GM12892 (cell line): ENCODE results near the gene NMRAL1.

Experiments
- DNase-seq: peaks from one replicate; pipeline ENCODE4 v3.0.0; 2011; ENCODE audit not compliant: insufficient read length
- FAIRE-seq: peaks from 2 replicates; lab custom pipeline; 2011; peaks lifted over from hg19 to GRCh38; lab: Jason Lieb, UNC
- POLR2A ChIP-seq: IDR thresholded peaks from 2 replicates; pipeline ENCODE4 v1.6.1; 2011; ENCODE audit warnings: low read depth, low read length, control low read depth
- POLR2AphosphoS5 ChIP-seq: IDR thresholded peaks from 2 replicates; pipeline ENCODE4 v1.6.1; 2011; ENCODE audit warnings: low read depth, low read length, control low read depth
- TAF1 ChIP-seq: IDR thresholded peaks from 2 replicates; pipeline ENCODE4 v1.6.1; 2011; ENCODE audit warnings: low read depth, mild to moderate bottlenecking, control low read depth, low read length, borderline replicate concordance

The NMRAL1 gene

DNA sequence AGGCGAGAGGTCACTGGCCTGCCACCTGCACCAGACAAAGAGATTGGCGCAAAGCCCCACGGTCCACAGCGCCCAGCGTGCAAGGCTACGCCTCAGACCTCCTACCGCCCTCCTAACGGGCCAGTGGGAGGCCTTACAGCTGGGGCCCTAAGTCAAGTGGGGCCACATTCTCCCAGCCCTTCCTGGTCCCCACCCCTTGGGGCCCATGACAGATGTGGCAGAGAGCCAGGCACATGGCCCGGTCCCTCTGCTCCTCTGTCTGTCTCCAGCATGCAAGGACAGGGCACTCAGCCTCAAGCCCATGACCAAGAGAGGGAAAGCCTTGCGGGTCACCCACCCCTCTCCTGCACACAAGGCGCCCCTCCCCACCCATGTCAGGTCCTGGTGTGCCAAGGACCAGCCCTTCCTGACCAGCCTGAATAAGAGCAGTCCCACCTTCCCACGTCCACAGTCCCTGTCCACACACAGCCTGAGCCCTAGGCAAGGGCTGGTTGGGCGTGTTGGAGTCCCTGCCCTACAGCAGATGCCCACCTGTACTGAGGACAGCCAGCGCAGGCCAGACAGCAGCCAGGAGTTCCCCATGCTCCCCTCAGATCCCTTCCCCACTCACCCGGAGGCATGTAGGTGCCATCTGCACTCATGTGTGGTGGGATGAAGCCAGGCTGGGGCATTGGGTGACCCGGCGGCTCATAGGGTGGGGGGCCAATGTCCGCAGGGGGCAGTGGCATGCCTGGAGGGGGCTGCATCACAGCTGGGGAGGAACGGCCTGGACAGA lies 38.8 kb upstream of the NMRAL1 start:
- TF ChIP-seq POLR2AphosphoS5 (no peak), TAF1 (no peak), POLR2A (no peak)
- FAIRE-seq (peak; percentile 9), DNase-seq (no peak)

DNA sequence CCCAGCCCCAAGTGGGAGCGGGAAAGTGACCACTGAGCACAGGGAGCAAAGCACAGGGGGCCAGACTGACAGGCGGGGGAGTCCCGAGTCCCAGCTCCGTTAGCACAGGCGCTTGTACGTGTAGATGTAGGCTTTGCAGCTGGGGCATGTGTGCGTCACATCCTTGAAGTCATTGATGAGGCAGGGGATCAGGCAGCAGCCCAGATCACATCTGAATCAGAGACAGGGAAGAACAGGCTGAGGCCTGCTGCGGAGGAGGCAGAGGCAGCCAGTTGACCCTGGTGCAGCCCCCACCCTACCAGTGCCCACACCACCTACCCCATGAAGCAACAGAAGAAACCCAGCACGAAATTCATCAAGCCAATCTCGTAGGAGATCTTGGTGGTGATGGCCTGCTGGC lies 38.0 kb upstream of the NMRAL1 start:
- FAIRE-seq (no peak), DNase-seq (no peak)
- TF ChIP-seq TAF1 (no peak), POLR2AphosphoS5 (no peak), POLR2A (no peak)

DNA sequence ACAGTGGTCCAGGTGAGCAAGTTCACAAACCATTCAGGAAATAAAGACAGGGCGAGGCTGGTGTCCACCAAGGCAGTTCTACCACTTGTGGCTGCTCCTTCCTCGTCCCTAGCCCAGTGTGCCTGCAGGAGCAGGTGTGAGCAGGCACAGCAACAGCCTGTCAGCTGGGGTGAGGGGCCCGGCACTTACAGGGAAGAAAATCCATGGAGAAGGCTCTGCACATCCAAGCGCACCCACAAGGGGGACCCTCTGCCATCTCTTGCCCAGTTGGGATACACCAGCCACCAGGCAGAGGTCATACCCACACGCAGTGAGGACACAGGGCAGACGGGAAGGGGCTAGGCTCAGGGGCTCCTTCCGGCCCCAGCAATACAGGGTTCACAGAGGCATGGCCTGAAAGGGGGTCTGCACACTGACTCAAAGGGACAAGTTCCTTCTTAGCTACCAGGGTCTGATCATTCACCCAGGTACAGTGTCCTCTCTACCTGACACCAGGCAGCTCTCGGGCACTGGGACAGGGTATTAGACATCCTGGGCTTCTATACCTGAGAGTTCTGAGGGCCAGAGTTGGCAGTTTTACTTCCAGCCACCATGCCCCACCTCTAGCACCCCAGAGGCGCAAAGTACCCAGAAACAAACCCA lies 37.1 kb upstream of the NMRAL1 start:
- no peak for DNase-seq
- TF ChIP-seq POLR2A (no peak), POLR2AphosphoS5 (peak; percentile 21; the same call in 1 of the 2 replicates), TAF1 (no peak)
- no peak for FAIRE-seq

DNA sequence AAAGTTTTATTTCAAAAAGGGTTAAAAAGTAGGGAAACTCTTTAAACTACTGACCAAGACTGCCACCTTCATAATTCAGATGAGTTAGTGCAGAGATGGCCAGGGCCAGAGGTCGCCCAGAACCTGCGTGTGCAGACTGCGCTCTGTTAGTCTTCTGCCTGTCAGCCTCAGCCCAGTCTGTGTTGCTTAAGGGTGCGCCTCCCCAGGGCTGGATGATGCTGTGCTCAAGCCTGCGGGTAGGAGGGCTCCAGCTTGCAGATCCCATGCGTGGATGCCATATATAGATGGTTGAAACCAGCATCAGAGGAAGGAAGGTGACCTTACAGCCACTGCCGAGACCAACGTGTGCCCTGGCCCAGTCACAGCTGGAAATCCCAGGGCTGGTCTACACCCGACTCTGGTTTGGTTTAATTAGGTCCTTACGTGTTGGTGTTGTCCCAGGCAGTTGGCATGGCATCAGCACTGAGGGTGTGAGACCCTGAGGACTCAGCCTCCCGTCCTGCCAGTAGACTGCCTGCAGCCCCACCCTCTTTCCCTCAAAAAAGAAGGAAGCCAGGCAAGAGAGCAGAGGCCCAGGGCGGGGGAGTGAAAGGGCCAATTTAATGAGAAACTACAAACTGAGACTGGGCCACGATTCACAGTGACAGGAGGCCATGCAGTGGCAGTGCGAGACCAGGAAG lies 36.5 kb upstream of the NMRAL1 start:
- no peak for TF ChIP-seq POLR2AphosphoS5
- no peak for TF ChIP-seq POLR2A
- no peak for TF ChIP-seq TAF1
- no peak for FAIRE-seq
- DNase-seq: no peak

DNA sequence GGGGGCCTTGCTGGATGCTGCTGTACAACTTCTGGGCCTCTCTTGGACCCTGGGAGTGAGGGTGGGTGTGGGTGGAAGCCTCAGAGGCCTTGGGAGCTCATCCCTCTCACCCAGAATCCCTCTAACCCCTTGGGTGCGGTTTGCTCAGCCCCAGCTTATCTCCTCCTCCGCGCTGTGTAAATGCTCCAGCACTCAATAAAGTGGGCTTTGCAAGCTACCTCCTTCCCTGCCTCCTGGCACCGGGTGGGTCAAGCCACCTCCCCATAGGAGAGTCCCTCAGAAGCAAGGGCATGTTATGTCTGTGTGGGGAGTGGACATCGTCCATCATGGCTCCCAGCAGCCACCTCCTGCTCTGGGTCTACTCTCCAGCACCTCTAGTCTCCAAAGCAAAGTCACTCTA lies 35.7 kb upstream of the NMRAL1 start:
- DNase-seq: no peak
- TF ChIP-seq TAF1 (no peak), POLR2AphosphoS5 (no peak), POLR2A (no peak)
- FAIRE-seq: no peak

DNA sequence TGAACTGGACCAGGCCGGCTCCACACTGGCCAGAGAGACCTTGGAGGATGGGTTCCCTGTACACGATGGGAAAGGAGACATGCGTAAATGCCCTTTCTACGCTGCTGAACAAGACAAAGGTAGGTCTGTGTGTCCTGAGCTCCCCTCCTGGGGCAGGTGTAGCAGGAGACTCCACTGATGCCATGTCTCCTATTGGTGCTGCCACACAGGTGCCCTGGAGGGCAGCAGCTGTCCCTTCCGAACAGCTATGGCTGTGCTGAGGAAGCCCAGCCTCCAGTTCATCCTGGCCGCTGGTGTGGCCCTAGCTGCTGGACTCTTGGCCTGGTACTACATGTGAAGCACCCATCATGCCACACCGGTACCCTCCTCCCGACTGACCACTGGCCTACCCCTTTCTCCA lies 35.0 kb upstream of the NMRAL1 start:
- FAIRE-seq (no peak), DNase-seq (no peak)
- TF ChIP-seq POLR2A: no peak
- no peak for TF ChIP-seq POLR2AphosphoS5
- no peak for TF ChIP-seq TAF1

DNA sequence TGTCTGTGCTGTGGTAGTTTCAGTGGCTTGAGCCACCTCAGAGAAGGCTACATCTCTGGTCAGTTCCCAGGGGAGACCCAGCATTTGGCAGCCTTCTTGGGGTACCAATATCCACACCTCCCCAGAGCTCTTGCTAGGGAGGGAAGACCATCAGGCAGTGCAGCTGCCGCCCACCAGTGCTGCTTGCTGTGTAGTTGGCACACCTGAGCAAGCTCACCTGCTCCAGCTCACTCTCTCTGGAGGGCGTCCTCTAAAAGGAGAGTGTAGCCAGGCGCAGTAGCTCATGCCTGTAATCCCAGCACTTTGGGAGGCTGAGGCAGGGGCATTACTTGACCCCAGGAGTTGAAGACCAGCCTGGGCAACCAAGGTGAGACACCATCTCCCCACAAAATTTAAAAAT lies 34.4 kb upstream of the NMRAL1 start:
- no peak for FAIRE-seq
- no peak for TF ChIP-seq POLR2AphosphoS5
- TF ChIP-seq POLR2A: no peak
- TF ChIP-seq TAF1: no peak
- no peak for DNase-seq

DNA sequence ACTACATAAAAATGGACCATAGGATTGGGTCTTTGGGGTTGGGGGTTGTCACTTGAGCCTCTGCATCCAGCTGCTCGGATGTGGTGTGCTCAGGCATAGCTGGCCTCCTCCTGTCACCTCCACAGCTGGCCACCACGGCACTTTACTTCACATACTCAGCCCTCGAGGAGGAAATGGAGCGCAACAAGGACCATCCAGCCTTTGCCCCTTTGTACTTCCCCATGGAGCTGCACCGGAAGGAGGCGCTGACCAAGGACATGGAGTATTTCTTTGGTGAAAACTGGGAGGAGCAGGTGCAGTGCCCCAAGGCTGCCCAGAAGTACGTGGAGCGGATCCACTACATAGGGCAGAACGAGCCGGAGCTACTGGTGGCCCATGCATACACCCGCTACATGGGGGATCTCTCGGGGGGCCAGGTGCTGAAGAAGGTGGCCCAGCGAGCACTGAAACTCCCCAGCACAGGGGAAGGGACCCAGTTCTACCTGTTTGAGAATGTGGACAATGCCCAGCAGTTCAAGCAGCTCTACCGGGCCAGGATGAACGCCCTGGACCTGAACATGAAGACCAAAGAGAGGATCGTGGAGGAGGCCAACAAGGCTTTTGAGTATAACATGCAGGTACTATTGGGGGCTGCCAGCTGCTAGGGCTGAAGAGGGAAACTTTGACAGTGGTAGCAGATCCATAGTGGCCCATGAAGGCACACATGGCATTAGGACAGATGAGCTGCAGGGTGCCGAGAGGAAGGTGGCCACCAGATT lies 33.3 kb upstream of the NMRAL1 start:
- no peak for DNase-seq
- TF ChIP-seq POLR2AphosphoS5 (no peak), POLR2A (no peak), TAF1 (no peak)
- no peak for FAIRE-seq

DNA sequence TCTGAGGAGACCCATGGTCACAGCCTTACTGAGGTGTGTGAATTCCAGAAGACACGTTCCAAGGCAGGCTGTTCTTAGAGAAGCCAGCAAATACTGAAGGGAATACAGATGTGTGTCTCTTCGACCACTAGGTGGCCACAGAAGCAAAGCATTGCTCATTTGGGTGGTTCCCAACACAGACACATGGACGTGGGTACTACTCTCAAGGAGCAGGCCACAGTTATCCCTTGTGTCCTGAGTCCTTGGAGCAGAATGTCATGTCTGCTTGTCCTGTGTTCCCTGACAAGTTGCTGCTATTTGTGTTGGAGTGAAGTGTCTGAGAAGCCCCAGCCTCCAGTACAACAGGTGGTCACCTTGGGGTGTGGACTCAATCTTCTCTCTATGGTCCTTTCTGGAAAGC lies 32.0 kb upstream of the NMRAL1 start:
- TF ChIP-seq TAF1 (no peak), POLR2A (no peak), POLR2AphosphoS5 (no peak)
- FAIRE-seq: peak; percentile 97
- DNase-seq: no peak

DNA sequence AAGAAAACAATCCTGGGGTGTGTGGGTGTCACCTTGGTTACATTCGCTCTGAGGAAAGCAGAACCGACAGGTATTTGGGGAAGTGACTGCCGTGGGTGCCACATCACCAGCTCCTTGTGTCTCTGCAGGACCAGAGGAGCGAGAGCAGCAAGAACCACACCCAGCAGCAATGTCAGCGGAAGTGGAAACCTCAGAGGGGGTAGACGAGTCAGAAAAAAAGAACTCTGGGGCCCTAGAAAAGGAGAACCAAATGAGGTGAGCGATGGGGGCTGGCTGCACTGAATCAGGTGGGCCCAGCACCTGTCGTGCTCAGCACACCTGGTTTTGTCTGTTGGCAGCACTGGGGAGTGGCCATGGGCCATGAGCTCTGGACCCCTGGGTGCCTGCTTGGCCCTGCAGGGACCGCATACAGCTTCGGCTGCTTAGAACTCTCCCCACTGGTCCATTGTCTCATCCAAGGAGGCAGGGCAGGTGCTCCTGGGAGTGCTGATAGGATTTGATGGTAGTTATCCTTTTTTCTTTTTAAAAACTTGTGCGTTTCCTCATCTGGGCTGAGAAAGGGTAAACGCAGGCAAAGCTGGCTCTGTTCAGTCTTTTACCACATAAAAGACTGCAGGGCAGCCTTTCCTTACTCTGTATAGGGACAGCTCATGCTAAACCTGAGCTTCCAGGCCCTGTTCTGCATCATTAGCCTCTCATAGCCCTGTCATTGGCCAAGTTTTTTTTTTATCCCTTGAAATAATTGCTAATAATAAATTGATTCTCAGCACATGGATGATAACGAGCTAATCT lies 31.1 kb upstream of the NMRAL1 start:
- DNase-seq (peak; percentile 72), FAIRE-seq (peak; percentile 85)
- TF ChIP-seq POLR2A: no peak
- no peak for TF ChIP-seq POLR2AphosphoS5
- TF ChIP-seq TAF1: no peak

DNA sequence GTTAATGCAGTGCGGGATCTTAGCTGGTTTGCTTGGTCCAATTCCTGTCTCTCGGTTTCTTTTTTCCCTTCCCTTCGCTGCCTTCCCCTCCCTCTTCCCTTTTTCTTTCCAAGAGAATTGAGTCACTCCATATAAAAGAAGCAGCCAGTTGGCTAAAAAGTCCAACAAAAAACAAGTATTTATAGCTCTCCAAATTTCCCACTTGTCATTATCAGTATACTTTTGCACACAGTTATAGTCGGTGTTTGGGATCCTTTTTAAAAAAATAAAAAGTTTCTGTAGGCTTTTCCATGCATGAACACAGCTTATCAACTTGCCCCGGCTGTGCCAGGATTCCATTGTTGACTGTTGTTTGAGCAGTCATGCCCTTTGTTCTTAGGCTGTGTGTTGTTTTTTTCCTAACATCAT lies 26.6 kb upstream of the NMRAL1 start:
- TF ChIP-seq TAF1 (no peak), POLR2A (no peak), POLR2AphosphoS5 (no peak)
- FAIRE-seq (no peak), DNase-seq (no peak)
